SJSA1 (cell line): Measurements from ENCODE around the gene PXMP4. TPM values are rescaled to one million over a fixed set of nuclear protein-coding genes. Genes with fewer than 3 reads are reported as not detected.

Experiments used
- total RNA-seq: library from RNA; depleted of rRNA; stranded (reverse); fragments of >200 nt; shearing (Covaris generic); gene quantifications from 2 replicates; pipeline ENCODE4 v1.2.3, GENCODE V29; 2014; rRNA removed

PXMP4 gene
- total RNA-seq, 1 experiment from 2014 or later, result 9.3 TPM

Other genes starting within 250 kb of the PXMP4 start
- gene CBFA2T2, start 230.2 kb downstream of the PXMP4 start, total RNA-seq, result 6.1 and 8.7 TPM in 2 replicates
- 0.18 TPM in 1 of 2 replicates, not detected in the other for gene C20orf144, start 58.0 kb downstream of the PXMP4 start, total RNA-seq
- not detected in 2 replicates for gene ACTL10, start 53.4 kb downstream of the PXMP4 start, total RNA-seq
- 52.1 and 81.1 TPM in 2 replicates for gene NECAB3, start 45.9 kb downstream of the PXMP4 start, total RNA-seq
- 62.1 and 63.9 TPM in 2 replicates for gene E2F1, start 33.9 kb downstream of the PXMP4 start, total RNA-seq
- gene ZNF341, start 11.7 kb upstream of the PXMP4 start, total RNA-seq, result 2.1 and 5.5 TPM in 2 replicates
- gene CHMP4B, start 91.0 kb upstream of the PXMP4 start, total RNA-seq, result 47.9 and 48.9 TPM in 2 replicates